Hepatocyte (in vitro differentiated cells): Measurements from ENCODE around the gene SOX6. TPM values are rescaled to one million over a fixed set of nuclear protein-coding genes. Genes with fewer than 3 reads are reported as not detected.
"Not testable (repeated sequence)": the region's sequence is repeated elsewhere in the genome, so short reads cannot be mapped to it uniquely, and the experiment has no call there.

Experiments
- DNase-seq: peaks from one replicate; pipeline ENCODE4 v3.0.0-alpha.2; 2016; ENCODE audit warnings: low spot score
- H2AFZ ChIP-seq: fragments of 200-600 bp; sonication (generic); 2 replicates; pipeline ENCODE4 v1.6.0; 2016; ENCODE audit warnings: antibody characterized with exemption, mild to moderate bottlenecking
- H3K27ac ChIP-seq: fragments of 200-600 bp; sonication (generic); 2 replicates; pipeline ENCODE4 v1.5.1; 2016; ENCODE audit warnings: mild to moderate bottlenecking
- H3K27me3 ChIP-seq: fragments of 200-600 bp; sonication (generic); 2 replicates; pipeline ENCODE4 v1.6.1; 2016
- H3K36me3 ChIP-seq: fragments of 200-600 bp; sonication (generic); replicated peaks from 2 replicates; pipeline ENCODE4 v1.5.1; 2016; ENCODE audit warnings: low read depth; ENCODE audit not compliant: insufficient read depth
- H3K4me1 ChIP-seq: fragments of 200-600 bp; sonication (generic); 2 replicates; pipeline ENCODE4 v1.5.1; 2016; ENCODE audit warnings: mild to moderate bottlenecking, moderate library complexity; ENCODE audit not compliant: insufficient read depth
- H3K4me2 ChIP-seq: fragments of 200-600 bp; sonication (generic); 2 replicates; pipeline ENCODE4 v1.6.0; 2016
- H3K4me3 ChIP-seq: fragments of 200-600 bp; sonication (generic); 2 replicates; pipeline ENCODE4 v1.5.1; 2016; ENCODE audit warnings: mild to moderate bottlenecking
- H3K79me2 ChIP-seq: fragments of 200-600 bp; sonication (generic); 2 replicates; pipeline ENCODE4 v1.6.0; 2017; ENCODE audit warnings: mild to moderate bottlenecking
- H3K9me2 ChIP-seq: fragments of 200-600 bp; sonication (generic); replicated peaks from 2 replicates; pipeline ENCODE4 v1.6.0; 2017; ENCODE audit warnings: mild to moderate bottlenecking; ENCODE audit not compliant: insufficient read depth
- H3K9me3 ChIP-seq: fragments of 200-600 bp; sonication (generic); 2 replicates; pipeline ENCODE4 v1.5.1; 2016; ENCODE audit warnings: low read depth, mild to moderate bottlenecking
- H4K20me1 ChIP-seq: fragments of 200-600 bp; sonication (generic); 2 replicates; pipeline ENCODE4 v1.6.0; 2016; ENCODE audit warnings: mild to moderate bottlenecking; ENCODE audit not compliant: insufficient read depth, poor library complexity, severe bottlenecking
- EZH2 ChIP-seq: fragments of 200-600 bp; sonication (generic); IDR thresholded peaks from 2 replicates; pipeline ENCODE4 v1.6.1; 2016; ENCODE audit warnings: antibody characterized with exemption, mild to moderate bottlenecking, borderline replicate concordance
- EZH2phosphoT487 ChIP-seq: fragments of 200-600 bp; sonication (generic); IDR thresholded peaks from one replicate; pipeline ENCODE4 v1.6.1; 2018; ENCODE audit warnings: antibody characterized with exemption, mild to moderate bottlenecking, low read depth, moderate library complexity; ENCODE audit not compliant: unreplicated experiment, severe bottlenecking
- WGBS: methylation state at CpG from one replicate; pipeline ENCODE4 v1.1.6; 2016; ENCODE audit warnings: low lambda C conversion rate; ENCODE audit errors: missing lambda C conversion rate; 5-methylcytosine and 5-hydroxymethylcytosine counted together
- polyA plus RNA-seq: library from polyadenylated mRNA; unstranded; fragments of >200 nt; fragmentation: Nextera tagmentation; extraction: Ambion mirVana; gene quantifications from 2 replicates; pipeline ENCODE4 v1.2.1, GENCODE V29; 2016
- total RNA-seq: library from RNA; depleted of rRNA; stranded (reverse); fragments of >200 nt; gene quantifications from 2 replicates; pipeline ENCODE4 v1.2.3, GENCODE V29; 2014
- TF ChIP-seq, protein P1 (sequence below): fragments of 200-600 bp; sonication (generic); IDR thresholded peaks from 2 replicates; pipeline ENCODE4 v1.5.1; 2016; ENCODE audit warnings: antibody characterized with exemption, mild to moderate bottlenecking; ENCODE audit not compliant: poor library complexity

SOX6 gene
- total and polyA plus RNA-seq, 2 experiments from 2014 or later: 23.2 to 75.7 TPM

DNA sequence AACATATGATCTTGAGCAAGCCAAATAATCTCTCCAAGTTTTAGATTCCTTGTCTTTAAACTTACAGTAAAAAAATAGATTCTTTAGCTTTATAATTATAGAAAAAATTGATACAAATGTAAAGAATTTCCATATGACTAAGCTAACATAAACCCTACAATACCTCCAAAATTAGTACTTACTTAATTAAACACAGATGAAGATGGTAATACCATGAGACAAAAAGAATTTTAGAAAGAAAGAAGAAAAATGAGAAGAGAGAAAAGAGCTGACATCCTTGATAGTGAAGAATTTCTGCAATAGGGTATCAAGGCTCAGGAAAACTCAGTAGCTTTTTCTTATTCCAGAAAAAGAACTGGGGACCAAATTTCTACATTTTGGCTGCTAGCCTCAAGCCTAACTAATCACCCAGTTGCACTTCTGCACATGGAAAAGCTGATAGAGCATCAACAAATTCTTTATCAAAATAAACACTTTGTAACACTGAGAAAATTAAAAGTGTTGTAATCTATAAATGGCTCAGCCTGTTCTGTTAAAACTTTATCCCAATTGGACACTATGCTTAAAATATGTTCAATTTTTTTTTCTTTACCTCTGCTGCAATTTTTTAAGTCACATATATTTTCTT lies 24.7 kb upstream of the SOX6 start:
- Histone ChIP-seq H3K27ac (no peak overlapping the region), H3K36me3 (no peaks in the 10 kb centered on the region), H3K4me2 (no peak overlapping the region), H3K9me2 (no peaks in the 10 kb centered on the region), H3K79me2 (peaks cover 16% of the 10 kb centered on the region), H3K4me3 (no peak overlapping the region), H3K4me1 (no peaks in the 10 kb centered on the region), H2AFZ (no peak overlapping the region), H3K27me3 (no peaks in the 10 kb centered on the region), H4K20me1 (no peaks in the 10 kb centered on the region), H3K9me3 (no peaks in the 10 kb centered on the region)
- no peak for DNase-seq
- TF ChIP-seq, protein P1, sequence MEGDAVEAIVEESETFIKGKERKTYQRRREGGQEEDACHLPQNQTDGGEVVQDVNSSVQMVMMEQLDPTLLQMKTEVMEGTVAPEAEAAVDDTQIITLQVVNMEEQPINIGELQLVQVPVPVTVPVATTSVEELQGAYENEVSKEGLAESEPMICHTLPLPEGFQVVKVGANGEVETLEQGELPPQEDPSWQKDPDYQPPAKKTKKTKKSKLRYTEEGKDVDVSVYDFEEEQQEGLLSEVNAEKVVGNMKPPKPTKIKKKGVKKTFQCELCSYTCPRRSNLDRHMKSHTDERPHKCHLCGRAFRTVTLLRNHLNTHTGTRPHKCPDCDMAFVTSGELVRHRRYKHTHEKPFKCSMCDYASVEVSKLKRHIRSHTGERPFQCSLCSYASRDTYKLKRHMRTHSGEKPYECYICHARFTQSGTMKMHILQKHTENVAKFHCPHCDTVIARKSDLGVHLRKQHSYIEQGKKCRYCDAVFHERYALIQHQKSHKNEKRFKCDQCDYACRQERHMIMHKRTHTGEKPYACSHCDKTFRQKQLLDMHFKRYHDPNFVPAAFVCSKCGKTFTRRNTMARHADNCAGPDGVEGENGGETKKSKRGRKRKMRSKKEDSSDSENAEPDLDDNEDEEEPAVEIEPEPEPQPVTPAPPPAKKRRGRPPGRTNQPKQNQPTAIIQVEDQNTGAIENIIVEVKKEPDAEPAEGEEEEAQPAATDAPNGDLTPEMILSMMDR: no peak
- TF ChIP-seq EZH2 (no peak), EZH2phosphoT487 (no peak)

DNA sequence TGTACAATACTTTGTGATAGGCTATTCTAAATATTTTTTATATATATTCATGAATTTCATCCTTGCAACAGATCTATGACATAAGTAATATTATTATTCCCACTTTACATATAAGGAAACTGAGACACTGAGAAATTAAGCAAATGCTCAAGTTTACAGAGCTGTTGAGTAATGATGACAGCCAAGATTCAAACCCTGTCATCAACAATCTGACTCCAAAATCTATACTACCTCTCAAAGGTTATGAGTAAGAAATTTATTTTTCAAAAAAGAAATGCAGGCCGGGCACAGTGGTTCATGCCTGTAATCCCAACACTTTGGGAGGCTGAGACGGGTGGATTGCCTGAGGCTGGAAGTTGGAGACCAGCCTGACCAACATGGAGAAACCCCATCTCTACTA lies 22.6 kb upstream of the SOX6 start:
- H4K20me1 ChIP-seq: no peaks in the 10 kb centered on the region
- DNase-seq: no peak
- H3K4me1 ChIP-seq: no peaks in the 10 kb centered on the region
- H3K27me3 ChIP-seq: no peaks in the 10 kb centered on the region
- no peak overlapping the region for H3K27ac ChIP-seq
- H3K4me2 ChIP-seq: no peak overlapping the region
- H3K9me2 ChIP-seq: no peaks in the 10 kb centered on the region
- no peaks in the 10 kb centered on the region for H3K9me3 ChIP-seq
- peaks cover 13% of the 10 kb centered on the region for H3K79me2 ChIP-seq
- TF ChIP-seq EZH2phosphoT487: no peak
- TF ChIP-seq, protein P1: no peak
- no peak for TF ChIP-seq EZH2
- 100% methylated on average over 2 of the region's 2 CpGs for WGBS
- H3K36me3 ChIP-seq: no peaks in the 10 kb centered on the region
- H3K4me3 ChIP-seq: no peak overlapping the region
- no peak overlapping the region for H2AFZ ChIP-seq

DNA sequence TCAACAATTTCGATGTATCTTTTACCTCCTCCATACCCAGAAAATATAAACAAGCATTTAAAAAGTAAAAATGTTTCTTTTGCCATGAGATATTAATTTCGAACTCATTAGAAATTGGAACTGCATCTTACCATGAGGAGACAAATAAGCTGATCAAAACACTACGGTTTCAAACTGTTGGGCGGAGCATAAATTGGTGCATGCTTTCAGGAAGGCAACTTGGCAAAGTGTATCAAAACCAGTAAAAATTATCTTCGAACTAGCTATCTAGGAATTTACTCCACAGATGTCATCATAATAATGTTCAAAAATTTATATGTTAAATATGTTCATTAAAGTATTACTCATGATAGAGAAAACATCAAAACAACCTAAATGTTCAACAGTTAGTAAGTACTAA lies 21.4 kb upstream of the SOX6 start:
- H2AFZ ChIP-seq: no peak overlapping the region
- H3K4me2 ChIP-seq: no peak overlapping the region
- peaks cover 17% of the 10 kb centered on the region for H3K79me2 ChIP-seq
- peaks cover 2% of the 10 kb centered on the region for H4K20me1 ChIP-seq
- 91% methylated on average over 5 of the region's 5 CpGs for WGBS
- no peaks in the 10 kb centered on the region for H3K36me3 ChIP-seq
- no peaks in the 10 kb centered on the region for H3K9me3 ChIP-seq
- H3K27ac ChIP-seq: no peak overlapping the region
- DNase-seq: no peak
- TF ChIP-seq EZH2phosphoT487: no peak
- TF ChIP-seq EZH2: no peak
- TF ChIP-seq, protein P1: no peak
- no peaks in the 10 kb centered on the region for H3K27me3 ChIP-seq
- H3K4me3 ChIP-seq: no peak overlapping the region
- no peaks in the 10 kb centered on the region for H3K9me2 ChIP-seq
- no peaks in the 10 kb centered on the region for H3K4me1 ChIP-seq

DNA sequence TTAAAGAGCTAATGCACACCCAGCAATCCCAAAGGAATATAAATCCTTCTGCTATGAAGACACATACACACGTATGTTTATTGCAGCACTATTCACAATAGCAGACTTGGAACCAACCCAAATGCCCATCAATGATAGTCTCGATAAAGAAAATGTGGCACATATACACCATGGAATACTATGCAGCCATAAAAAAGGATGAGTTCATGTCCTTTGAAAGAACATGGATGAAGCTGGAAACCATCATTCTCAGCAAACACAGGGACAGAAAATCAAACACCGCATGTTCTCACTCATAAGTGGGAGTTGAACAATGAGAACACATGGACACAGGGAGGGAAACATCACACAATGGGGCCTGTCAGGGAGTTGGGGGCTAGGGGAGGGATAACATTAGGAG lies 19.3 kb upstream of the SOX6 start:
- not testable (repeated sequence) for H3K4me1 ChIP-seq, H3K36me3 ChIP-seq, H3K27me3 ChIP-seq, H3K27ac ChIP-seq, H3K4me2 ChIP-seq, H3K9me2 ChIP-seq, H3K9me3 ChIP-seq, H2AFZ ChIP-seq, H3K4me3 ChIP-seq, DNase-seq, H4K20me1 ChIP-seq
- 94% methylated on average over 3 of the region's 3 CpGs for WGBS
- peaks cover 32% of the 10 kb centered on the region for H3K79me2 ChIP-seq
